Mononuclear cell (primary cell): ENCODE measurements around the gene SERPINB12. TPM values are rescaled to one million over a fixed set of nuclear protein-coding genes. Genes with fewer than 3 reads are reported as not detected.

Experiments
- H3K27me3 ChIP-seq: 2 replicates; pipeline ENCODE4 v1.6.0; 2011; ENCODE audit warnings: low read length, control low read depth; ENCODE audit not compliant: insufficient read depth
- H3K4me1 ChIP-seq: 2 replicates; pipeline ENCODE4 v1.5.1; 2011; ENCODE audit warnings: mild to moderate bottlenecking, low read length, control low read depth; ENCODE audit not compliant: insufficient read depth
- H3K4me3 ChIP-seq: 2 replicates; pipeline ENCODE4 v1.5.1; 2011; ENCODE audit warnings: mild to moderate bottlenecking, low read length, moderate library complexity
- H3K9me3 ChIP-seq: 2 replicates; pipeline ENCODE4 v1.5.1; 2011; ENCODE audit warnings: low read depth, mild to moderate bottlenecking, control low read depth, low read length
- total RNA-seq: library from RNA; depleted of rRNA; stranded (reverse); fragments of >200 nt; gene quantifications from one replicate; pipeline ENCODE4 v1.2.3, GENCODE V29; 2012

SERPINB12 gene
- total RNA-seq, 1 donor = not detected

GRCh38 chr18:63567825-63568224 is 25.7 kb downstream of the SERPINB12 start:
- no peaks in the 10 kb centered on the region for H3K4me1 ChIP-seq
- H3K9me3 ChIP-seq = no peaks in the 10 kb centered on the region
- H3K4me3 ChIP-seq = no peak overlapping the region
- H3K27me3 ChIP-seq = no peaks in the 10 kb centered on the region

- no peak overlapping the region for H3K4me3 ChIP-seq
- no peaks in the 10 kb centered on the region for H3K9me3 ChIP-seq
- H3K4me1 ChIP-seq = no peaks in the 10 kb centered on the region
- no peaks in the 10 kb centered on the region for H3K27me3 ChIP-seq
These were observed 28.6 kb downstream of the SERPINB12 start for GRCh38 chr18:63570721-63571120.

- no peaks in the 10 kb centered on the region for H3K9me3 ChIP-seq
- H3K4me3 ChIP-seq = no peak overlapping the region
- H3K27me3 ChIP-seq = peaks cover 4% of the 10 kb centered on the region
- H3K4me1 ChIP-seq = peaks cover 3% of the 10 kb centered on the region
These were observed 33.5 kb downstream of the SERPINB12 start for GRCh38 chr18:63575681-63576080.

- Histone ChIP-seq H3K4me1 (peaks cover 3% of the 10 kb centered on the region), H3K27me3 (peaks cover 4% of the 10 kb centered on the region), H3K9me3 (no peaks in the 10 kb centered on the region), H3K4me3 (no peak overlapping the region)
These were observed 36.3 kb downstream of the SERPINB12 start for GRCh38 chr18:63578357-63578958.

GRCh38 chr18:63579616-63580015 is 37.4 kb downstream of the SERPINB12 start:
- H3K9me3 ChIP-seq = no peaks in the 10 kb centered on the region
- peaks cover 8% of the 10 kb centered on the region for H3K4me1 ChIP-seq
- H3K4me3 ChIP-seq = no peak overlapping the region
- H3K27me3 ChIP-seq = peaks cover 4% of the 10 kb centered on the region

- Histone ChIP-seq H3K27me3 (no peaks in the 10 kb centered on the region), H3K4me1 (peaks cover 31% of the 10 kb centered on the region), H3K9me3 (no peaks in the 10 kb centered on the region), H3K4me3 (no peak overlapping the region)
These were observed 43.8 kb downstream of the SERPINB12 start for GRCh38 chr18:63585988-63586387.

- Histone ChIP-seq H3K4me3 (no peak overlapping the region), H3K27me3 (no peaks in the 10 kb centered on the region), H3K4me1 (peaks cover 31% of the 10 kb centered on the region), H3K9me3 (no peaks in the 10 kb centered on the region)
These were observed 44.3 kb downstream of the SERPINB12 start for GRCh38 chr18:63586431-63586830.

GRCh38 chr18:63586966-63587365 is 44.8 kb downstream of the SERPINB12 start, which contains the start of gene SERPINB13:
TSS of gene SERPINB13 (plus strand) at chr18:63587343. CDS start at chr18:63588668, 1,325 bp downstream.
- H3K9me3 ChIP-seq = no peaks in the 10 kb centered on the region
- H3K27me3 ChIP-seq = no peaks in the 10 kb centered on the region
- no peak within 1 kb of the TSS for H3K4me3 ChIP-seq
- peaks cover 31% of the 10 kb centered on the region for H3K4me1 ChIP-seq

- H3K4me1 ChIP-seq = peaks cover 31% of the 10 kb centered on the region
- no peaks in the 10 kb centered on the region for H3K27me3 ChIP-seq
- H3K9me3 ChIP-seq = no peaks in the 10 kb centered on the region
These were observed 46.7 kb downstream of the SERPINB12 start for GRCh38 chr18:63588909-63589308.

GRCh38 chr18:63590373-63590772 is 48.2 kb downstream of the SERPINB12 start:
- peaks cover 19% of the 10 kb centered on the region for H3K4me1 ChIP-seq

More at GRCh38 chr18:63588909-63589308, 46.7 kb downstream of the SERPINB12 start:
- H3K4me3 ChIP-seq = no peak overlapping the region

GRCh38 chr18:63590966-63591695 is 49.0 kb downstream of the SERPINB12 start:
- peaks cover 12% of the 10 kb centered on the region for H3K4me1 ChIP-seq
- no peaks in the 10 kb centered on the region for H3K9me3 ChIP-seq
- H3K27me3 ChIP-seq = no peaks in the 10 kb centered on the region
- H3K4me3 ChIP-seq = no peak overlapping the region

More at GRCh38 chr18:63590373-63590772, 48.2 kb downstream of the SERPINB12 start:
- no peaks in the 10 kb centered on the region for H3K27me3 ChIP-seq
- no peaks in the 10 kb centered on the region for H3K9me3 ChIP-seq
- no peak overlapping the region for H3K4me3 ChIP-seq

- Histone ChIP-seq H3K4me1 (peaks cover 12% of the 10 kb centered on the region), H3K9me3 (no peaks in the 10 kb centered on the region), H3K27me3 (no peaks in the 10 kb centered on the region), H3K4me3 (no peak overlapping the region)
These were observed 49.6 kb downstream of the SERPINB12 start for GRCh38 chr18:63591725-63592124.

GRCh38 chr18:63592471-63592870 is 50.3 kb downstream of the SERPINB12 start:
- Histone ChIP-seq H3K4me3 (no peak overlapping the region), H3K4me1 (peaks cover 12% of the 10 kb centered on the region), H3K9me3 (no peaks in the 10 kb centered on the region), H3K27me3 (no peaks in the 10 kb centered on the region)

- Histone ChIP-seq H3K4me1 (no peaks in the 10 kb centered on the region), H3K27me3 (no peaks in the 10 kb centered on the region), H3K9me3 (no peaks in the 10 kb centered on the region), H3K4me3 (no peak overlapping the region)
These were observed 54.8 kb downstream of the SERPINB12 start for GRCh38 chr18:63596964-63597363.

- Histone ChIP-seq H3K27me3 (no peaks in the 10 kb centered on the region), H3K4me1 (peaks cover 3% of the 10 kb centered on the region), H3K4me3 (no peak overlapping the region), H3K9me3 (no peaks in the 10 kb centered on the region)
These were observed 61.2 kb downstream of the SERPINB12 start for GRCh38 chr18:63603355-63603754.

GRCh38 chr18:63603772-63604171 is 61.6 kb downstream of the SERPINB12 start:
- no peak overlapping the region for H3K4me3 ChIP-seq
- H3K9me3 ChIP-seq = no peaks in the 10 kb centered on the region
- peaks cover 3% of the 10 kb centered on the region for H3K4me1 ChIP-seq
- no peaks in the 10 kb centered on the region for H3K27me3 ChIP-seq
